Epithelial cell of proximal tubule (primary cell): ENCODE data around the gene FBN1. TPM values are rescaled to one million over a fixed set of nuclear protein-coding genes. Genes with fewer than 3 reads are reported as not detected.

ENCODE experiments used
- DNase-seq: peaks from one replicate; pipeline ENCODE4 v3.0.0-alpha.2; 2011; ENCODE audit warnings: low read depth
- H3K4me3 ChIP-seq: 2 replicates; pipeline ENCODE4 v1.5.1; 2011; ENCODE audit warnings: low read depth, mild to moderate bottlenecking, low read length
- CTCF ChIP-seq: conservative IDR thresholded peaks from 2 replicates; pipeline ENCODE4 v1.5.1; 2012; ENCODE audit warnings: low read depth, mild to moderate bottlenecking, low read length
- total RNA-seq: library from RNA; depleted of rRNA; stranded (reverse); fragments of >200 nt; gene quantifications from 2 replicates; pipeline ENCODE4 v1.2.3, GENCODE V29; 2015

Gene FBN1
- total RNA-seq, 1 donor from 2014 or later, result 75.2 TPM

GRCh38 chr15:48456134-48456533, 189.4 kb downstream of the FBN1 start:
- DNase-seq, result no peak
- no peak for TF ChIP-seq CTCF

GRCh38 chr15:48451736-48452135, 193.8 kb downstream of the FBN1 start:
- TF ChIP-seq CTCF, result no peak
- no peak overlapping the region for H3K4me3 ChIP-seq
- DNase-seq, result no peak

More at GRCh38 chr15:48456134-48456533, 189.4 kb downstream of the FBN1 start:
- H3K4me3 ChIP-seq, result no peak overlapping the region

- H3K4me3 ChIP-seq, result no peak overlapping the region
- TF ChIP-seq CTCF, result no peak
- no peak for DNase-seq
Observed at GRCh38 chr15:48451241-48451640, 194.3 kb downstream of the FBN1 start.

- DNase-seq, result no peak
- H3K4me3 ChIP-seq, result no peak overlapping the region
- TF ChIP-seq CTCF, result no peak
Observed at GRCh38 chr15:48449734-48450133, 195.8 kb downstream of the FBN1 start.

- no peak overlapping the region for H3K4me3 ChIP-seq
- DNase-seq, result no peak
- no peak for TF ChIP-seq CTCF
Observed at GRCh38 chr15:48447657-48448056, 197.9 kb downstream of the FBN1 start.

- no peak overlapping the region for H3K4me3 ChIP-seq
- no peak for DNase-seq
- TF ChIP-seq CTCF, result no peak
Observed at GRCh38 chr15:48447058-48447457, 198.5 kb downstream of the FBN1 start.

GRCh38 chr15:48442011-48442410, 203.5 kb downstream of the FBN1 start:
- no peak overlapping the region for H3K4me3 ChIP-seq
- TF ChIP-seq CTCF, result no peak
- no peak for DNase-seq
